Measurements from ENCODE around the gene RAPGEF1. TPM values are rescaled to one million over a fixed set of nuclear protein-coding genes. Genes with fewer than 3 reads are reported as not detected.

Gene RAPGEF1
- total RNA-seq, 1 experiment from 2014 or later, result 61.5 TPM

DNA sequence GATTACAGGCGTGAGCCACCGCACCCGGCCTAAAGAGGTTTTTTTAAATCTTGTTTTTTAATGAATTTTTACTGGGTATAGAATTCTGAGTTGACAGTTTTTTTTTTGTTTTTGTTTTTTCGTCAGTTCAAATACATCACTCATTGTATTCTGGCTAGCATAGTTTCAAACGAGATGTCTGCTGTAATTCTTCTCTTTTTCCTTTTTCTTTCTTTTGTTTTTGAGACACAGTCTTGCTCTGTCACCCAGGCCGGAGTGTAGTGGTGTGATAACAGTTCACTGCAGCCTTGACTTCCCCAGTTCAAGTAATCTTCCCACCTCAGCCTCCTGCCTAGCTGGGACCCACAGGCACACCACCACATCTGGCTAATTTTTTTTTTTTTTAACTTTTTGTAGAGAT lies 196.7 kb downstream of the RAPGEF1 start:
- intact Hi-C loops (cut with micrococcal nuclease; ENCODE audit: unreplicated experiment), result no loop called here
- Histone ChIP-seq H3K4me3 (ENCODE audit: low read depth, low read length, poor library complexity, severe bottlenecking) (no peak overlapping the region), H3K27ac (ENCODE audit: low read depth, low read length, poor library complexity, severe bottlenecking) (no peak overlapping the region), H3K4me1 (ENCODE audit: insufficient read depth, low read length, poor library complexity, severe bottlenecking) (peaks cover 11% of the 10 kb centered on the region), H3K36me3 (ENCODE audit: insufficient read depth, low read length, poor library complexity, severe bottlenecking) (no peaks in the 10 kb centered on the region), H3K9me3 (ENCODE audit: low read depth, low read length, poor library complexity, severe bottlenecking) (peaks cover 21% of the 10 kb centered on the region), H3K27me3 (replicated peaks; ENCODE audit: insufficient read depth, low read depth, low read length, poor library complexity) (peaks cover 38% of the 10 kb centered on the region)
- DNase-seq (ENCODE audit: low spot score), result no peak
- ChIA-PET CTCF (no interaction called here), POLR2A (ENCODE audit: low non-redundant PET) (no interaction called here)
- no peak for TF ChIP-seq EZH2 (IDR thresholded peaks at IDR 0.05; ENCODE audit: borderline replicate concordance, low read depth, low read length, poor library complexity, severe bottlenecking)
- TF ChIP-seq, protein P1, sequence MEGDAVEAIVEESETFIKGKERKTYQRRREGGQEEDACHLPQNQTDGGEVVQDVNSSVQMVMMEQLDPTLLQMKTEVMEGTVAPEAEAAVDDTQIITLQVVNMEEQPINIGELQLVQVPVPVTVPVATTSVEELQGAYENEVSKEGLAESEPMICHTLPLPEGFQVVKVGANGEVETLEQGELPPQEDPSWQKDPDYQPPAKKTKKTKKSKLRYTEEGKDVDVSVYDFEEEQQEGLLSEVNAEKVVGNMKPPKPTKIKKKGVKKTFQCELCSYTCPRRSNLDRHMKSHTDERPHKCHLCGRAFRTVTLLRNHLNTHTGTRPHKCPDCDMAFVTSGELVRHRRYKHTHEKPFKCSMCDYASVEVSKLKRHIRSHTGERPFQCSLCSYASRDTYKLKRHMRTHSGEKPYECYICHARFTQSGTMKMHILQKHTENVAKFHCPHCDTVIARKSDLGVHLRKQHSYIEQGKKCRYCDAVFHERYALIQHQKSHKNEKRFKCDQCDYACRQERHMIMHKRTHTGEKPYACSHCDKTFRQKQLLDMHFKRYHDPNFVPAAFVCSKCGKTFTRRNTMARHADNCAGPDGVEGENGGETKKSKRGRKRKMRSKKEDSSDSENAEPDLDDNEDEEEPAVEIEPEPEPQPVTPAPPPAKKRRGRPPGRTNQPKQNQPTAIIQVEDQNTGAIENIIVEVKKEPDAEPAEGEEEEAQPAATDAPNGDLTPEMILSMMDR (conservative IDR thresholded peaks at IDR 0.05; ENCODE audit: low read depth, low read length), result no peak
- no TSS peak for BruUV-seq (replicated peaks)

DNA sequence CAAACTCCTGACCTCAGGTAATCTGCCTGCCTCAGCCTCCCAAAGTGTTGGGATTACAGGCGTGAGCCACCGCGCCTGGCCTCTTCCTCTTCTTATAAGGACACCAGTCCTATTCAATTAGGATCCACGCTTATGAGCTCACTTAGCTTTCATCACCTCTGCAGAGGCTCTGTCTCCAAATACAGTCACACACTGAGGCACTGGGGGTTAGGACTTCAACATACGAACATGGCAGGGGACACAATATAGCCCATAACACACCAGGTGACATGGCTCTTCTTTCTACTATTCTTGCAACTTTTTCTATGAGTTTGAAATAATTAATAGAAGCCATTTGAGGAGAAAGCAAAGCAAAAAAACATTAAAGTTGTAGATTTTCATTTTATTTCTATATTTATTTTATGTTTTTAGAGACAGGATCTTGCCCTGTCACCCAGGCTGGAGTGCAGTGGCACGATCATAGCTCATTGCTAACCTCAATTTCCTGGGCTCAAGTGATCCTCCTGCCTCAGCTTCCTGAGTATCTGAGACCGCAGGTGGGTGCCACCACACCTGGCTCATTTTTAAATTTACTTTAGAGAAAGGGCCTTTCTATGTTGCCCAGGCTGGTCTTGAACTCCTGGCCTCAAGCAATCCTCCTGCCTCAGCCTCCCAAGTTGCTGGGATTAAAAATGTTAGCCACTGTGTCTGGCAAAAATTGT lies 200.5 kb downstream of the RAPGEF1 start:
- intact Hi-C loops (cut with micrococcal nuclease; ENCODE audit: unreplicated experiment), result no loop called here
- POLR2A ChIA-PET (ENCODE audit: low non-redundant PET), result no interaction called here
- TF ChIP-seq, protein P1 (conservative IDR thresholded peaks at IDR 0.05; ENCODE audit: low read depth, low read length), result no peak
- TF ChIP-seq EZH2 (IDR thresholded peaks at IDR 0.05; ENCODE audit: borderline replicate concordance, low read depth, low read length, poor library complexity, severe bottlenecking), result no peak
- CTCF ChIA-PET, result no interaction called here
- Histone ChIP-seq H3K4me3 (ENCODE audit: low read depth, low read length, poor library complexity, severe bottlenecking) (no peak overlapping the region), H3K36me3 (ENCODE audit: insufficient read depth, low read length, poor library complexity, severe bottlenecking) (no peaks in the 10 kb centered on the region), H3K27me3 (replicated peaks; ENCODE audit: insufficient read depth, low read depth, low read length, poor library complexity) (peaks cover 4% of the 10 kb centered on the region), H3K4me1 (ENCODE audit: insufficient read depth, low read length, poor library complexity, severe bottlenecking) (no peaks in the 10 kb centered on the region), H3K9me3 (ENCODE audit: low read depth, low read length, poor library complexity, severe bottlenecking) (peaks cover 18% of the 10 kb centered on the region), H3K27ac (ENCODE audit: low read depth, low read length, poor library complexity, severe bottlenecking) (no peak overlapping the region)
- BruUV-seq (replicated peaks), result no TSS peak
- DNase-seq (ENCODE audit: low spot score), result no peak

DNA sequence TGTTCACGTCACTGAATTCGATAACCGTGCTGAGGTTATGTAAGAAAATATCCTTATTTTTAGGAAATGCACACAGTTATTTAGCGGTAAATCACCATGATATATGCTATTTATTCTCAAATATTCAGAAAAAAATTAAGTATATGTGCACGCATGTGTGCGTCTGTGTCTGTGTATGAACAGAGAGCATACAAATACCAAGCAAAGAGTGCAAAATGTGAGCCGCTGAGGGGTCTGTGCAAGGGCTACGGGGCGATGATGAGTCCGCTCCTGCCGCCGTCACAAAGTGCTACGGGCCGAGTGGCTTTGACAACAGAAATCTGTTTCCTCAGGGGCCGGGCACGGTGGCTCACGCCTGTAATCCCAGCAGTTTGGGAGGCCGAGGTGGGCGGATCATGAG lies 201.9 kb downstream of the RAPGEF1 start:
- BruUV-seq (replicated peaks), result no TSS peak
- Histone ChIP-seq H3K36me3 (ENCODE audit: insufficient read depth, low read length, poor library complexity, severe bottlenecking) (no peaks in the 10 kb centered on the region), H3K4me1 (ENCODE audit: insufficient read depth, low read length, poor library complexity, severe bottlenecking) (no peaks in the 10 kb centered on the region), H3K27ac (ENCODE audit: low read depth, low read length, poor library complexity, severe bottlenecking) (no peak overlapping the region), H3K27me3 (replicated peaks; ENCODE audit: insufficient read depth, low read depth, low read length, poor library complexity) (no peaks in the 10 kb centered on the region), H3K4me3 (ENCODE audit: low read depth, low read length, poor library complexity, severe bottlenecking) (no peak overlapping the region), H3K9me3 (ENCODE audit: low read depth, low read length, poor library complexity, severe bottlenecking) (peaks cover 5% of the 10 kb centered on the region)
- TF ChIP-seq, protein P1 (conservative IDR thresholded peaks at IDR 0.05; ENCODE audit: low read depth, low read length), result no peak
- no peak for TF ChIP-seq EZH2 (IDR thresholded peaks at IDR 0.05; ENCODE audit: borderline replicate concordance, low read depth, low read length, poor library complexity, severe bottlenecking)
- CTCF ChIA-PET, result interaction anchor here (0.6 kb wide), 1 partner anchor 209 kb away, joined by 3 read pairs; no protein-coding TSS in a partner anchor
- DNase-seq (ENCODE audit: low spot score), result no peak
- POLR2A ChIA-PET (ENCODE audit: low non-redundant PET), result no interaction called here
- intact Hi-C loops (cut with micrococcal nuclease; ENCODE audit: unreplicated experiment), result no loop called here

All from A673 (cell line).